DMS114 treated with DMSO at 0.1 percent for 48 hours (cell line): ENCODE measurements around the gene ADCK1.
"Not testable (repeated sequence)": the region's sequence is repeated elsewhere in the genome, so short reads cannot be mapped to it uniquely, and the experiment has no call there.

Source experiments
- DNase-seq: peaks from one replicate; lab custom pipeline; 2025; ENCODE audit not compliant: unreplicated experiment; lab: John Stamatoyannopoulos, UW

The ADCK1 gene, protein sequence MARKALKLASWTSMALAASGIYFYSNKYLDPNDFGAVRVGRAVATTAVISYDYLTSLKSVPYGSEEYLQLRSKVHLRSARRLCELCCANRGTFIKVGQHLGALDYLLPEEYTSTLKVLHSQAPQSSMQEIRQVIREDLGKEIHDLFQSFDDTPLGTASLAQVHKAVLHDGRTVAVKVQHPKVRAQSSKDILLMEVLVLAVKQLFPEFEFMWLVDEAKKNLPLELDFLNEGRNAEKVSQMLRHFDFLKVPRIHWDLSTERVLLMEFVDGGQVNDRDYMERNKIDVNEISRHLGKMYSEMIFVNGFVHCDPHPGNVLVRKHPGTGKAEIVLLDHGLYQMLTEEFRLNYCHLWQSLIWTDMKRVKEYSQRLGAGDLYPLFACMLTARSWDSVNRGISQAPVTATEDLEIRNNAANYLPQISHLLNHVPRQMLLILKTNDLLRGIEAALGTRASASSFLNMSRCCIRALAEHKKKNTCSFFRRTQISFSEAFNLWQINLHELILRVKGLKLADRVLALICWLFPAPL

DNA sequence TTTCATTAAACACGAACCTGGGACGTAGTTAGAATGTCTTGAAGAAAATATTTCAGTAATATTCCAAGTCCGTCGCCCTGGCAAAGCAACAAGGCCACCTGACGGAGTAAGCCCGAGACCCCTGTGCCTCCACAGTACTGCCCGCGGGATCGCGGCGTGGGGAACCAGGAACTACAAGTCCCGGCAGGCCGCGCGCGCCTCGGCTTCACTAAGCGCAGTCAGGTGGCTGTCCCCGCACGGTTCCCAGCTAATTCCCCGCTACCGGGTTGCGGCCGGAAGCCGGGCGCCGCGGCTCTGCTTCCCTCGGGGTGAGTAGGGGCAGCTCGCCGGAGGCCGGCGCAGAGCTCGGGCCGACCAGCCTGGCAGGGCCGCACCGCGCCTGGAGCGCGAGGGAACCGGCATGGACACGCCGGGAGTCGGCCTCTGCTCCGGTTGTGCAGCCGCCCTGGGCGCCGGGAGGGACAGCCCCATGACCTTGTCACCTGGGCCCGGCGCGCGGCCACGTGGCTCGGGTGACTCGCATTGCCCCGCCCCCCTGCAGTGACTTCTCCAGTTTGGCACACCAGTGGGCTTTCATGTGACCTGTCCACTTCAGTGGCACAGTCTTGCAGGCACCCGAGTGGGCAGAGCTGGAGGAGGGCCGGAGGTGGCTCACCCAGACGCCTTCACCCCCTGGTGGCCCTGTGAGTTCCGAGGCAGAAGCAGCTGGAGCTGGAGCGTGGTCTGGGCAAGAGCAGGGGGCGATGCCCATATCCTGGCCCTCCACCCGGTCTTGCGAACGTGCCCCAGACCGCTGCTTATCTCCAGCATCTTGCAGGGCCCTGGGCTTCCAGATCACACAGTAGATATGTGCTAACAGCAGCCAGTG, at the start of gene ADCK1:
ADCK1 (plus strand) TSS at position 247 of the 868 bp plus-strand sequence. CDS start 18,870 bp downstream, outside the sequence.
- peak; percentile 60 for DNase-seq

DNA sequence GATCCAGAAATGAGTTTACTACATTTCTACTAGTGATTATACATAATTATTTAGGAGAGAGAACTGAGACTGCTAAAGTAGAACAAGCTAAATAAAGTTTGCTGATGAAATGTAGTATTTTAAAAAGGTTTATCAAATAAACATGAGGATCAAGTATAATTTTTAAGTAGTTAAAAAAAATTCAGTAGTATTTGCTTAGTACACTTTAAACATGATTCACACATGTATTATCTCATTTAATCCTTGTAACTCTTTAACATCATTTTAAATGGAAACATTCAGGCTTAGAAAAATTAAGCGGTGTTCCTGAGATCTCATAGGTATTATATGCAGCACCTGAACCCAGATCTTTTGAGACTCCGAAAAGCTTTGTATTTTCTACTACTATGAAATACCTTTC, 47.6 kb upstream of the ADCK1 start:
- DNase-seq, result no peak

DNA sequence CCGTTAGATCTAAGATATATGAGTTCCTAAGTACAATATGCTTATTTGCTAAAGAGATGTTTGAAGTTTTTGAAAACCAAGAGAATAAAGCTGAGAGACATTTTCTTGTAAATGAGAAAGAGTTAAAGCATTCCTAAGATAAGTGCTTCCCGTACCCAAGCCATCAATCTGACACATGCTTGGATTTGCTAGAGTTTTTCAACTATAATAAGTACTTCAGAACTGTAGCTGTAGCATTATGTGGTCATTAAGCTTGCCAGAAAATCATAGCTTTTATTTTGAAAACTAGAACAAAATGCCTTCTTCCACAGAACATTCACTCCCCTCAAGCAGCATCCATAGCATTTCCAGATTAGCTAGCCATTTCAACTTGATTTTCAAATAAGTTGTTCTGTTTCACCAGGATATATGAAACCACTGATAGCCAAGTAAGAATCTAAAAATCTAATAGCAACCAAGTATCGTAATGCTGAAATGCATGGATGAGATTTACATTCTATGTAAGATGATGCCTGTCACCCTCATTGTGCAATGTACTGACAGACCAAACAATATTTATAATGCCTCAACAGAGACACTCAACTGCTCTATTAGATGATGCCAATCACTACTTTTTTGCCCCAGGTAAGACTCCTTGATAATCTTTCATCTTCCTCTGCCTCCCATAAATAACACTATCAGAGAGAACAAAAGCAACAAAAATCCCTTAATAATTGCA, 47.0 kb upstream of the ADCK1 start:
- DNase-seq, result no peak

DNA sequence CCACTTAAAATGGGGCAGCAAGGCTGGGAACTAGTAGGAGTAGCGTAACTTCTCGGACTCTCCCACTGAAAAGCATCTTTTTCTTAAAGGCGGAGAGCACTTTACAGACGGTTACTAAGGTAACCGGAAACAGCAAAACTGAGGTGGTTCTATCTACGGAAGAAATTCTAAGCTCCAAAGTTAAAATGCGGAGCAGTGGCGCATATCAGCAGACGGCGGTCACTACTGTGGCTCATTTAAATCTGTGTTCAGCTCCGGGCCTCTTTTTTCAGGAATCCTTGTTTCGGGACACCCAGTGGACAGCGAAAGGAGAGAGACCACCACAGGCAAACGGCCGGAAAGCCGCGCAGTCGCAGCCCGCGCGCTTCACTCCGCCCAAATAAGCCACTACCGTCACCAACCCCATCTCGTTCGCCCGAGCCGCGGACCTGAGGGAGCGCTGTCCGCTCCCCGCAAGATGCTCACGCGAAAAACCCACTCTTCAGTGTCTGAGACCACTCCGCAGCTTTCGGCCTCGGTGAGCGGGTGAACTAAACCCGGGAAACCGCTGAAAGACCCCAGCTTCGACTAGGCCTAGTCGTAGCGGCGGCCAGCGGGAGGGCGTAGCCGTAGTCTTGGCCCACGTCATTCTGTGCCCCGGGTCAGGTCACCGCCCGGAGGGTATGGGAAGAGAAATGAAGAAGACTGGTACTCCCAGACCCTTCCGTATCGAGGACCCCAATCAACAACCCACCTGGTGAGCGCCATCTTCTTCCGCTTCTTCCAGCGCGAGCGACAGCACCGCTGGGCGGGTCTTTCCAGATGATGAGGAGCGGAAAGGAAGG, 39.3 kb upstream of the ADCK1 start, which contains the start of gene SNW1:
SNW1 (minus strand) TSS at position 776 of the 824 bp plus-strand sequence; CDS start at position 747, 29 bp downstream.
- peak; percentile 89 for DNase-seq

DNA sequence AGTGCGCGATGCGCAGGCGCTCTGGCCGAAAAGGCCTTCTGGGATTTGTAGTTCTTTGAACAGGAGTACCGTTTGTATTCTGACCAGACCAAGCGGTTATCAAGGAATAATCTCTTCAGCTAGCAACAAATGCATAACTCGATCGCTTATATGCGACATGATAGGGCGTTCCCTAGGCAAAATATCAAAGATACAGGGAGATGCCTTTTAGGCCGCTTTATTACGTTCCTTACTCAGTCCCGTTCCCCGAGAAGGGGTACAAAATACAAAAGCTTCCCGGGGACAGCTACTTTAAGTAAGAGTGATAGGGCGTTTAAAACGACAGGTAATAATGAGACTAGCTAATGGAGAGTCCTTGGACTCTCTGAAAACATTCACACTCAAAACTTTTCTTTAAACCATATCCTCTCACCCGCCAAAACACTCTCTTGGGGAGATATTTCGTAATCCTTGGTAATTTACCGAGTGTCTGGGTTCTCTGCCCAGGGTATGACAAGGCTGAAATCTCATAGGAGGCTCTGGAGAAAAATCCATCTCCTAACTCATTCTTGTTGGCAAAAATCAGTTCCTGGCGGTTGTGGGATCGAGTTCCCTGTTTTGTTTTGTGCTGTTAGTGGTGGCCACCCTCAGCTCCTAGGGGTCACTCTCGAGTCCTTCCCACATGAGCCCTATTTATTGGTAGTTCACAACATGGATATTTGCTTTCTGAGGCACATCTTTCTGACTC, 38.5 kb upstream of the ADCK1 start:
- DNase-seq, result no peak

DNA sequence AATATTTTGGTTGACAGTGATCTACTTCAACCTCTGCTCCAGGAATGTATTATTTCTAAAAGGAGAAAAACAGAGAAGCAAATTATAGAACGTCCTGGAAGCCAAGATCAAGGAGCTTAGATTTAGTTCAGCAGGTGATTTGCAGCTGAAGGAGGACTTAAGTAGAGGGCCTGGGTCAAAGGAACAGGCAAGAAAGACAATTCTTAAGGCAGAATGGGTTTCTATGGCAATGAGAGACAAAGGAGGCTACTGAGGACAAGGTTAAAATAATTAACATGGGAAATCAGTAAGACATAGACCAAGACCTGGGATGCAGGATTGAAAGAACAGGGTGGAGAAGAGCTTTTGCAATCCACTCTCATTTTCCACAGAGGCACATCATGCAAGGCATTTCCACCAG, 36.6 kb upstream of the ADCK1 start:
- no peak for DNase-seq

DNA sequence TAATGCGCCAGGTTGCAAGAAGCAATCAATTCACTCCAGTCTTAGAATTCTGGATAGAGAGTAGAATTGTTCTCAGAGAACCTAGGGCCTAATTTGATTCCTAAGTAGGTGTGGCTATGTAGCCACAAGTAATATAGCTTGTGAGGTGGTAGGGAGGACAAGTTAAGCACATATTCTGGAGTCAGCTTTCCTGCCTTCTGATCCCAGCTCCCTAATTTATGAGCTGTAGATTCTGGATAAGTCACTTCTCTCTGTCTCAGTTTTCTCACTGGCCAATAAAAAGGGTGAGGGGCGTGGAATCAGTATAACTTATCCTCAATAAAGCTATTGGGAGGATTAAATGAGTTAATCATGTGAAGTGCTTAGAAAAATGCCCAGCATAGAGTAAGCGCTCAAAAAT, 35.9 kb upstream of the ADCK1 start:
- no peak for DNase-seq

DNA sequence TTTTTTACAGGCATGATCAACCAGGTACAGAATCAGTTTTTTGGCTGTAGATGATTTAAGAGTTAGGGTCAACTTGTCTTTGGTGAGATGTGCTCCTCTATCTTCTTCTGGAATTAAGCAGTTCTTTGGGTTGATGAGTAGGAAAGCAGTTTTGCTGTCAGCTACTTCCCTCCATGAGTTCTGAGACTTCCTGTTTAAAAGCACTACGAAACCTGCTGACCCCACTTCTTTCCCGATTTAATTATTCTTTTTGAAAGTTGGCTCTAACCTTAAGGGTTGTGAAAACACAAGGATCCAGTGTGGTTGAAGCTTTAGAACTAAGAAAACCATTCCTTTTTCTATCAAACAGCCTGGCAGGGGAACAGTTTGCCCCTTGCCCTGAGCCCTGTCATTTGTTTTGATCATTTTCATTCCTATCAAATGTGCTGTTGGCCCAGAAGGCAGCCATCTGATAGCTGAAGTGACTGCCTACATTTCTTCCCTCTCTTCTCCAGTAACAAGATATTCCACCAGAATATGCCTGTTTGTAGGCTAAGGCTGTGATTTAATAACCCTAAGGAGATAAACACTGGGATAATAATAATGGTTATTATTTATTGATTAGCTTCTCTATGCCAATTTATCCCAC, 31.4 kb upstream of the ADCK1 start:
- not testable (repeated sequence) for DNase-seq

DNA sequence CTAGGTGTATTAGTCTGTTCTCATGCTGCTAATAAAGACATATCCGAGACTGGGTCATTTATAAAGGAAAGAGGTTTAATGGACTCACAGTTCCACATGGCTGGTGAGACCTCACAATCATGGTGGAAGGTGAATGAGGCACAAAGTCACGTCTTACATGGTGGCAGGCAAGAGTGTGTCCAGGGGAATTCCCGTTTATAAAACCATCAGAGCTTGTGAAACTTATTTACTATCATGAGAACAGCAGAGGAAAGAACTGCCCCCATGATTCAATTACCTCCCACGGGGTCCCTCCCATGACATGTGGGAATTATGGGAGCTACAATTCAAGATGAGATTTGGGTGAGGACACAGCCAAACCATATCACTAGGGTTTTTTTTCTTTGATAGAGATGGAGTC, 25.9 kb upstream of the ADCK1 start:
- not testable (repeated sequence) for DNase-seq

DNA sequence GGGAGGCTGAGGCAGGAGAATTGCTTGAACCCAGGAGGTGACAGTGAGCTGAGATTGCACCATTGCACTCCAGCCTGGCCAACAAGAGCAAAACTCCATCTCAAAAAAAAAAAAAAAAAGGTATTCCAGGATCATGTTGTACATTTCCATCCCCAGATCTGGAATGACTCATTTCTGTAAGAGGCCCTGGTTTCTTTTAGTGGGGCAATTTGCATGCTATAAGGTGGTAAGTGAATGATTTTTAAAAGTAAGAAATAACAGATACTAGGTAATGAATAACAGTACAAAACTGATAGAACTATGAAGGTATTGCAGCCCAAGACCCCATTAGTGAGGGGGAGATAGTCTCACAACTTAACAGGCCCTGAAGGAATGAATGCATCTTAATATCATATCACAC, 17.7 kb upstream of the ADCK1 start:
- DNase-seq, result no peak

DNA sequence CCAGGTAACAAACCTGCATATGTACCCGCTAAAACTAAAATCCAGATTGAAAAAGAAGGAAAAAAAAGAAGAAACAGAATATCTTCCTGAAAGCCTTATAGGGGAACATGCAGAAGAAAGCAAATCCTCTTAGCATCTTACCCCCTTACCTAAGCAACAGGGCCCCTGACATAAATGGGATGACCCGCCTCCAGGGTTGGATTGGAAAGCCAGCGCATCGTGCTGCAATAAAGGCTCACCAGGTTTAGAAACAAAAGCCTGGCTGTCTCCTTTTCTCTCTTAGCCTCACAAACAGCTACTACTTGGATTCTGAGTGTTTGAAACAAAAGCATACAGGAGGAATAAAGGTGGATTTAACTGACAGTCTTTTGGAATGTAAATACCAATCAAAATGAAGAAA, 13.8 kb upstream of the ADCK1 start:
- DNase-seq, result no peak

DNA sequence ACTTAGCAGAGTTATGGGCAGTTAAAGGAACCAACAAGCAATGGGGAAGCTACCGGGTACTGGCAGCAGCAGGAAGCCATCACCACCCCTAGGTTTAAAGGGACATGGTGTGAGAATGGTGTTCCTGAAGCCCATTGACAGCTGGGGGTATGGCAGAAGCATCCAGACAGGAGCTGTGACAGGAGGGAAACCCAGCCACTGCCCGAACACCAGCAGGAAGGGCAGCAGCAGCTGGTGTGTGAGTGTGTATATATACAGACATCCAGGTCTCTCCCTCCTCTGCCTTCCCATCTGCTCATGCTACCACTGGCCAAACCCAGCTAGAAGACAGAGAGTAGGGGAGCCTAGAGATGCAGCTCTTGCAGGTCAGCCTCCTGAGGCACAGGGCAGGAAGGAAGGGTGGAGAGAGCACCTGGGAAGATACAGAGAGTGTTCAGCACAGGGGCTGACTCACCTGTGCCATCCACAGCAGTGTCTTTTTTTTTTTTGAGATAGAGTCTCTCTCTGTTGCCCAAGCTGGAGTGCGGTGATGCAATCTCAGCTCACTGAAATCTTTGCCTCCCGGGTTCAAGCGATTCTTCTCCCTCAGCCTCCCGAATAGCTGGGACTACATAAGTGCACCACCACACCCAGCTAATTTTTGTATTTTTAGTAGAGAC, 9.2 kb upstream of the ADCK1 start:
- no peak for DNase-seq

DNA sequence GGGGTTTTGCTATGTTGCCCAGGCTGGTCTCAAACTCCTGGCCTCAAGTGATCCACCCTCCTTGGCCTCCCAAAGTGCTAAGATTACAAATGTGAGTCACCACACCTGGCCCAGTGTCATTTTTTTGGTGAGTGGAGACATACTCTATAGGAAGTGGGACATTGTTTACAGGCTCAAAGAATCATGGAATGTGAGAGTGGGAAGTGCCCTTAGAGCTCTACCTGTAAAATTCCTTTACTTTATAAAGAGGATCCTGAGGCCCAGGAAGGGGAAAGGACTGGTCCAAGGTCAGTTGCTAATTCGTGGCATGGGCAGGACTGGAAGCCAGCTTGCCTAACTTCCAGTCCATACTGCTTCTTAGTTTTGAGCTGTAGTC, 8.7 kb upstream of the ADCK1 start:
- DNase-seq, result no peak

DNA sequence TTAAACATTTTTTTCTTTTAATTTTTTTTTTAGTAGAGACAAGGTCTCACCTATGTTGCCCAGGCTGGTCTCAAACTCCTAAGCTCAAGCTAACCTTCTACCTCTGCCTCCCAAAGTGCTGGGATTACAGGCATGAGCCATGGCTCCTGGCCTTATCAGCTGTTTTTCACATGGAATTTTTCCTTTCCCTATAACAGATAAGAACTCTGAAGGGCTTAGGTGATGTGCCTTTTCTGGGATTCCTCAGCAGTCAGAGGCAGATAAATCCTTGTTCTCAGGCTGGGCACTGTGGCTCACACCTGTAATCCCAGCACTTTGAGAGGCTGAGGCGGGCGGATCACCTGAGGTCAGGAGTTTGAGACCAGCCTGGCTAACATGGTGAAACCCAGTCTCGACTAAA, 6.7 kb upstream of the ADCK1 start:
- not testable (repeated sequence) for DNase-seq

DNA sequence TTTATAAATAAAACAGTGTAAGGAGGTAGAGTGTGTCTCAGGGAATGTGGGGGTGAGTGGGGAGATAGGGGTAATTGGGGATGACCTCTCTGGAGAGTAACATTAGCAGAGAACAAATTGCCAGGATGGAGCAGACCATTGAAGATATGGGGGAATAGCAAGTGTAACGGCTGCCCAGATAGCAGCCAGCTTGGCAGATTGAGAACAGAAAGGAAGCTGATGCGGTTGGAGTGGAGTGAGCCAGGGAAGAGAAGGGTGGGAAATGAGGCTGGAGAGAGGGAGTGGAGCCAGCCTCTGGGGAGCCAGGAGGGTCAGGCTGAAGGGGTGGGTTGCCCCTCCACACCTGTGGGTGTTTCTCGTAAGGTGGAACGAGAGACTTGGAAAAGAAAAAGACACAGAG, 5.6 kb upstream of the ADCK1 start:
- no peak for DNase-seq

DNA sequence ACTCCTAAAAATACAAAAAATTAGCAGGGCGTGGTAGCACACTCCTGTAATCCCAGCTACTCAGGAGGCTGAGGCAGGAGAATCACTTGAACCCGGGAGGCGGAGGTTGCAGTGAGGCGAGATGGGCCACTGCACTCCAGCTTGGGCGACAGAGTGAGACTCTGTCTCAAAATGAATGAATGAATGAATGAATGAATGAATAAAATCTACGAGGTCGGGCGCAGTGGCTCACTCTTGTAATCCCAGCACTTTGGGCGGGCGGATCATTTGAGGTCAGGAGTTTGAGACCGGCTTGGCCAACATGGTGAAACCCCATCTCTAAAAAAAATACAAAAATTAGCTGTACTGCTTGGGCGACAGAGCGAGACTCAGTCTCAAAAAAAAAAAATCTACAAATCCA, 453 bp upstream of the ADCK1 start:
- DNase-seq, result not testable (repeated sequence)

DNA sequence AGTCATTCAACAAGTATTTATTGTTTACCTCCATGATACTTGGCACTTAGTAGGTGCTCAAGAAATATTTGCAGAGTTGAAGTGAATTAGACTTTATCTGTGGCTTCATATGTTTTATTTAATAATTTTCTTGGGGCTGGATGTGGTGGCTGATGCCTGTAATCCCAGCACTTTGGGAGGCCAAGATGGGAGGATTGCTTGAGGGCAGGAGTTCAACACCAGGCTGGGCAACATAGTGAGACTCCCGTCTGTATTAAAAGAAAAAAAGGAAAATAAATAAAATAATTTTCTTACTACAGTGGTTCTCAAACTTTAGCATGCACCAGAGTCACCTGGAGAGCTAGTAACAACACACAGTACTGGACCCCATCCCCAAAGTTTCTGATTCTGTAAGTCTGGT, 905 bp downstream of the ADCK1 start:
- no peak for DNase-seq

DNA sequence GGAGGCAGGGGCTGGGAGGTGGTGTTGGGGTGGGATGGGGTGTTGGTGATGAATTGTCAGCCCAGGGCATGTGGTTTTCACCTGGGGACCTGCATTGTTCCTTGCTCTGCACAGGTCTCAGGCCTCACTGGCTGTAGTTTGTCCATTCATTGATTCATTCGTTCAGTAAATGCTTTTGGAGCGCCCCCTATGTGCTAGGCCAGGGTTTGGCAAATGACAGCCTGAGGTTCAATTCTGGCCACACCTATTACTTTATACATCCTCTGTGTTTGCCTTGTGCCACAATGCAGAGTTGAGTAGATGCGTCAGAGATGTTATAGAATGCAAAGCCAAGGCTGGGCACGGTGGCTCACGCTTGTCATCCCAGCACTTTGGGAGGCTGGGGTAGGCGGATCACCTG, 4.7 kb downstream of the ADCK1 start:
- DNase-seq, result no peak

DNA sequence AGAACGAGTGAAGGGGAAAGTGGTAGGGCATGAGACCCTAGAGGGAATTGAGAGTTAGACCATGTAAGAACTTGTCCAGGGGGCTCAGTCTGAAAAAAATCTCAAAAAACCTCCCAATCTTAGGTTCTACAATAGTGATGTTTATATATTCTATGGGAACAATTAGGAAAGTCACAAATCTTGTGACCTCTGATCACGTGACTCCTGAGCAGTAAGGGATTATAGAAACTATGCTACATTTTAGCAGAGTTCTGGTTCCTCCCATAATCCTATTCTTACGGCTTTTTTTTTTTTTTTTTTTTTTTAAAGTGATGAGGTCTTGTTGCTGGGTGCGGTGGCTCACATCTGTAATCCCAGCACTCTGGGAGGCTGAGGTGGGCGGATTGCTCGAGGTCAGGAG, 5.8 kb downstream of the ADCK1 start:
- no peak for DNase-seq
